ENCODE data around the gene CLIC4.

The CLIC4 gene

DNA sequence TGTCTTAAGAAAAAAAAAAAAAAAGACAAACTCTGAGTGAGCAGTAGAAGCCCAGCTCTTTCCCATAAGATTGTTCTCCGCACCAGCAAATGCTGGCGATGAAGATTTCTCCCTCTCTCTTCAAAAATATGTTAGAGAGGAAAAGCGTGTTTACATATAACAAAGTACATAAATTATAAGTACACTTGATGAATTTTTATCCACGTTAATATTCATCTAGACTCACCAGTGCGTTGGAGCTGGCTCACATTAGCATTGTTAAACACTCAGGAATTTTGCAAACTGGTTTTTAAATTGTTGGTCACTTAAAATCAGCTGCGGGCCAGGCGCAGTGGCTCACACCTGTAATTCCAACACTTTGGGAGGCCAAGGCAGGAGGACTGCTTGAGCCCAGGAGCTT, 128.8 kb downstream of the CLIC4 start:
- no peaks in the 10 kb centered on the region for H3K36me3 ChIP-seq
- TF ChIP-seq CTCF (IDR thresholded peaks at IDR 0.05; ENCODE audit: low read depth, low read length), result no peak
- no peak overlapping the region for H3K27ac ChIP-seq
- no peaks in the 10 kb centered on the region for H3K27me3 ChIP-seq (ENCODE audit: insufficient read depth, low read depth, severe bottlenecking)
- H3K4me3 ChIP-seq (ENCODE audit: low read depth, low read length), result no peak overlapping the region
- DNase-seq, result no peak
- no peaks in the 10 kb centered on the region for H3K9me3 ChIP-seq (ENCODE audit: severe bottlenecking)

- no peak overlapping the region for H3K4me3 ChIP-seq (ENCODE audit: low read depth, low read length)
- TF ChIP-seq CTCF (IDR thresholded peaks at IDR 0.05; ENCODE audit: low read depth, low read length), result no peak
- H3K27ac ChIP-seq, result no peak overlapping the region
- H3K27me3 ChIP-seq (ENCODE audit: insufficient read depth, low read depth, severe bottlenecking), result no peaks in the 10 kb centered on the region
- DNase-seq, result no peak
- H3K36me3 ChIP-seq, result no peaks in the 10 kb centered on the region
- H3K9me3 ChIP-seq (ENCODE audit: severe bottlenecking), result no peaks in the 10 kb centered on the region
Measured at GRCh38 chr1:24874611-24875234, 129.5 kb downstream of the CLIC4 start.

DNA sequence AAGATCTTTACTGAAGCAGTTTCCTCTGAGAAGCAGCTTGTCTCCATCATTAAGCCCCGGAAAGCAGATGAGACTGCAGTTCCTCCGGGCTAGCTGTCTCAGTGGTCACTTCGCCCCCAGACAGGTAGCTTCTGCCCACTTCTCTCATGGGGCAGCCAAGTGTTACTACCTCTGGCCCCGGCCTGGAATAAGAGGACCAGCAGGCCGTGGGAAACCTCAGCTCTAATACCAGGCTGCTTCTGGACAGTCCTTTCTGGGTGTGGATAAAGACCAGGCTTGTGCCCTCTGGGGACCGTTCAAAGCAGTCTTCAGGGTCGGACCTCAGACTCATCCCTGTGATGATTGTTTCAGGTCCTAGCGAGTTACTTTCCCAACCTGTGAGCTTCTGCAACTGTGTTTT, 130.0 kb downstream of the CLIC4 start:
- H3K27ac ChIP-seq, result no peak overlapping the region
- no peak for TF ChIP-seq CTCF (IDR thresholded peaks at IDR 0.05; ENCODE audit: low read depth, low read length)

GRCh38 chr1:24875991-24876506, 130.8 kb downstream of the CLIC4 start:
- Histone ChIP-seq H3K36me3 (no peaks in the 10 kb centered on the region), H3K27ac (no peak overlapping the region), H3K4me3 (ENCODE audit: low read depth, low read length) (no peak overlapping the region), H3K9me3 (ENCODE audit: severe bottlenecking) (no peaks in the 10 kb centered on the region), H3K27me3 (ENCODE audit: insufficient read depth, low read depth, severe bottlenecking) (no peaks in the 10 kb centered on the region)
- DNase-seq, result no peak
- TF ChIP-seq CTCF (IDR thresholded peaks at IDR 0.05; ENCODE audit: low read depth, low read length), result no peak

More for the DNA sequence above, 130.0 kb downstream of the CLIC4 start:
- no peaks in the 10 kb centered on the region for H3K27me3 ChIP-seq (ENCODE audit: insufficient read depth, low read depth, severe bottlenecking)
- no peak for DNase-seq
- H3K9me3 ChIP-seq (ENCODE audit: severe bottlenecking), result no peaks in the 10 kb centered on the region
- H3K4me3 ChIP-seq (ENCODE audit: low read depth, low read length), result no peak overlapping the region
- H3K36me3 ChIP-seq, result no peaks in the 10 kb centered on the region

DNA sequence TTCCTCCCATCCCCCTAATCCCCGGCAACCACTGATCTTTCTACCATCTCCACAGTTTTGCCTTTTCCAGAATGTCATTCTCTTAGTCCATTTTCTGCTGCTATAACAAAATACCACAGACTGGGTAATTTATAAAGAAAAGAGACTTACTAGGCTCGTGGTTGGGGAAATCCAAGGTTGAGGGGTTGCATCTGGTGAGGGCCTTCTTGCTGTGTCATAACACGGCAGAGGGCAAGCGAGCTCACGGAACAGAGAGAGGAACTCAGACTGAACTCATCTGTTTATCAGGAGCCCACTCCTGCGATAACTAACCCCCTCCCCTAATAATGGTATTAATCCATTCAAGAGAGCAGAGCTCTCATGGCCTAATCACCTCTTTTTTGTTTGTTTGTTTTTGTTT, 132.8 kb downstream of the CLIC4 start:
- no peaks in the 10 kb centered on the region for H3K27me3 ChIP-seq (ENCODE audit: insufficient read depth, low read depth, severe bottlenecking)
- no peak for TF ChIP-seq CTCF (IDR thresholded peaks at IDR 0.05; ENCODE audit: low read depth, low read length)
- H3K9me3 ChIP-seq (ENCODE audit: severe bottlenecking), result no peaks in the 10 kb centered on the region
- no peak overlapping the region for H3K4me3 ChIP-seq (ENCODE audit: low read depth, low read length)
- no peak for DNase-seq
- no peaks in the 10 kb centered on the region for H3K36me3 ChIP-seq
- H3K27ac ChIP-seq, result no peak overlapping the region

All from WERI-Rb-1 (cell line).